K562 (cell line): Measurements from ENCODE around the gene SRGAP2C. TPM values are rescaled to one million over a fixed set of nuclear protein-coding genes. Genes with fewer than 3 reads are reported as not detected.
"Not testable (repeated sequence)": the region's sequence is repeated elsewhere in the genome, so short reads cannot be mapped to it uniquely, and the experiment has no call there.

Experiments used
- ATAC-seq: fragments of 200-7000 bp; cut with Tn5 transposase; 3 replicates; pipeline ENCODE4 v1.9.1; 2020; ENCODE audit warnings: moderate library complexity
- Bru-seq: library from RNA; stranded (reverse); fragments of 400-500 nt; gene quantifications from one replicate; lab custom pipeline; 2021; lab: Mats Ljungman, UMichigan
- BruChase-seq, 2 experiments: library from RNA; stranded (reverse); fragments of 400-500 nt; gene quantifications; one replicate each; lab custom pipeline; 2021; lab: Mats Ljungman, UMichigan
- BruUV-seq: library from RNA; stranded (reverse); fragments of 400-500 nt; replicated peaks from 2 replicates; lab custom pipeline; 2021; lab: Mats Ljungman, UMichigan
- CTCF ChIA-PET: fragments of 300-600 bp; formaldehyde crosslinking; extraction: SDS; loops from one replicate; lab custom pipeline; 2021; ENCODE audit warnings: low intra/inter-chr PET ratio; lab: Yijun Ruan, JAX
- POLR2A ChIA-PET: fragments of 300-600, 350-650 bp; sonication (Branson Sonifier 250); formaldehyde crosslinking; extraction: SDS; loops from one replicate; lab custom pipeline; 2021; ENCODE audit warnings: antibody characterized with exemption, inconsistent platforms; lab: Yijun Ruan, JAX
- DNase-seq, 4 experiments: peaks; one replicate each; pipeline versions ENCODE4 v3.0.0 to v3.0.0-alpha.2; 2011 to 2018; ENCODE audit warnings: low spot score in 3 of 4, mixed read lengths in 3 of 4; ENCODE audit errors: extremely low read depth in 1 of 4
- FAIRE-seq: peaks from 2 replicates; lab custom pipeline; 2011; peaks lifted over from hg19 to GRCh38; lab: Jason Lieb, UNC
- H2AFZ ChIP-seq: 2 replicates; pipeline ENCODE4 v1.6.0; 2011; ENCODE audit warnings: low read depth, low read length, control low read depth, inconsistent platforms
- H3K27ac ChIP-seq: fragments of 200-600 bp; 3 replicates; pipeline ENCODE4 v1.8.0; 2011; ENCODE audit warnings: low read depth, mild to moderate bottlenecking, control low read depth, inconsistent platforms, low read length, moderate library complexity, mixed read lengths; ENCODE audit errors: extremely low read depth
- H3K27me3 ChIP-seq, 2 experiments: fragments of 300-600 bp in 1 of 2; 2 replicates in 1 of 2; 3 replicates in 1 of 2; pipeline versions ENCODE4 v1.6.0 to v1.8.0; 2011; ENCODE audit warnings: inconsistent platforms in 2 of 2, low read length in 2 of 2, mild to moderate bottlenecking in 1 of 2, mixed read lengths in 1 of 2, moderate library complexity in 1 of 2; ENCODE audit not compliant: control insufficient read depth in 2 of 2, insufficient read depth in 2 of 2
- H3K36me3 ChIP-seq: fragments of 300-600 bp; 3 replicates; pipeline ENCODE4 v1.8.0; 2011; ENCODE audit warnings: mild to moderate bottlenecking, low read length, inconsistent platforms; ENCODE audit not compliant: control insufficient read depth, insufficient read depth
- H3K4me1 ChIP-seq, 2 experiments: fragments of 200-600 bp in 1 of 2; replicated peaks in 1 of 2; 2 replicates in 1 of 2; 3 replicates in 1 of 2; pipeline versions ENCODE4 v1.5.1 to v1.8.0; 2011; ENCODE audit warnings: inconsistent platforms in 2 of 2, low read length in 2 of 2, mild to moderate bottlenecking in 1 of 2, mixed read lengths in 1 of 2, moderate library complexity in 1 of 2; ENCODE audit not compliant: control insufficient read depth in 2 of 2, insufficient read depth in 2 of 2
- H3K4me2 ChIP-seq: 2 replicates; pipeline ENCODE4 v1.6.1; 2011; ENCODE audit warnings: low read length, control low read depth, inconsistent platforms, mixed read lengths; ENCODE audit not compliant: insufficient read depth
- H3K4me3 ChIP-seq: fragments of 200-600 bp; sonication (generic), shearing (Covaris generic); 2 replicates; pipeline ENCODE4 v1.5.1; 2016; ENCODE audit warnings: control low read depth, inconsistent platforms
- H3K79me2 ChIP-seq: fragments of 200-600 bp; 3 replicates; pipeline ENCODE4 v1.8.0; 2011; ENCODE audit warnings: low read length, inconsistent platforms; ENCODE audit not compliant: control insufficient read depth, insufficient read depth
- H3K9ac ChIP-seq, 2 experiments: 2 replicates each; pipeline versions ENCODE4 v1.6.0 to v1.6.1; 2011; ENCODE audit warnings: low read depth in 2 of 2, low read length in 2 of 2, control low read depth in 1 of 2, inconsistent platforms in 1 of 2, mild to moderate bottlenecking in 1 of 2, mixed read lengths in 1 of 2; ENCODE audit not compliant: insufficient read depth in 1 of 2
- H3K9me1 ChIP-seq: one replicate; pipeline ENCODE4 v1.6.0; 2011; ENCODE audit warnings: inconsistent platforms, mild to moderate bottlenecking, low read length, moderate library complexity; ENCODE audit not compliant: control insufficient read depth, insufficient read depth
- H3K9me3 ChIP-seq: replicated peaks from 2 replicates; pipeline ENCODE4 v1.5.1; 2011; ENCODE audit warnings: low read depth, low read length, inconsistent platforms; ENCODE audit not compliant: control insufficient read depth, insufficient read depth
- H4K20me1 ChIP-seq: replicated peaks from 2 replicates; pipeline ENCODE4 v1.6.1; 2011; ENCODE audit warnings: low read length, inconsistent platforms, mixed read lengths; ENCODE audit not compliant: control insufficient read depth, insufficient read depth
- CC2D1A ChIP-seq: fragments of 450-650 bp; IDR thresholded peaks from 2 replicates; pipeline ENCODE4 v1.6.1; 2017; ENCODE audit warnings: mild to moderate bottlenecking
- ESRRA ChIP-seq: fragments of 450-650 bp; IDR thresholded peaks from 2 replicates; pipeline ENCODE4 v1.6.1; 2014; ENCODE audit warnings: low read depth, mild to moderate bottlenecking, moderate library complexity, borderline replicate concordance
- FOS ChIP-seq: IDR thresholded peaks from 3 replicates; pipeline ENCODE4 v1.6.1; 2011; ENCODE audit not compliant: insufficient read length; ENCODE audit errors: extremely low read depth
- MBD2 ChIP-seq: sonication (generic); IDR thresholded peaks from 2 replicates; pipeline ENCODE4 v1.6.1; 2016; ENCODE audit warnings: low read depth, borderline replicate concordance
- MYBL2 ChIP-seq, 2 experiments: fragments of 450-650 bp in 1 of 2; sonication (generic) in 1 of 2; formaldehyde crosslinking in 1 of 2; IDR thresholded peaks; 2 replicates each; pipeline versions ENCODE4 v1.6.1 to v1.8.1; 2017 to 2022; ENCODE audit warnings: borderline replicate concordance in 1 of 2, inconsistent platforms in 1 of 2, low read depth in 1 of 2, mild to moderate bottlenecking in 1 of 2, missing genetic modification reagents in 1 of 2, moderate library complexity in 1 of 2
- POLR2A ChIP-seq: fragments of 450-650 bp; conservative IDR thresholded peaks from 2 replicates; pipeline ENCODE4 v1.6.1; 2016
- SP1 ChIP-seq: sonication (generic); formaldehyde crosslinking; IDR thresholded peaks from 2 replicates; pipeline ENCODE4 v1.8.1; 2022; ENCODE audit warnings: mild to moderate bottlenecking, missing genetic modification reagents
- WGBS: fragments of 100-300 bp; shearing (Covaris generic); methylation state at CpG from one replicate; pipeline ENCODE4 v1.1.6; 2016; ENCODE audit warnings: low coverage, mixed read lengths; ENCODE audit not compliant: insufficient coverage; ENCODE audit errors: missing lambda C conversion rate; 5-methylcytosine and 5-hydroxymethylcytosine counted together
- in situ Hi-C: fragments of 300-500 bp; cut with MboI; formaldehyde crosslinking; loops from 4 replicates; pipeline ENCODE4 v1.15.0; 2018; ENCODE audit warnings: inconsistent platforms, mixed read lengths
- intact Hi-C: fragments of 100-400 bp; cut with micrococcal nuclease; formaldehyde crosslinking; loops from 2 replicates; pipeline ENCODE4 v1.14.2; 2022
- long read RNA-seq, 3 experiments: library from polyadenylated mRNA in 2 of 3; library from RNA in 1 of 3; unstranded in 2 of 3; stranded (forward) in 1 of 3; transcript quantifications; one replicate each; pipeline ENCODE4 v2.0.0, GENCODE V29; 2019 to 2022
- polyA minus RNA-seq, 3 experiments: library from RNA; depleted of rRNA, polyadenylated mRNA; stranded (reverse); fragments of >200 nt; gene quantifications; 2 replicates each; pipeline ENCODE4 v1.2.3, GENCODE V29; 2011
- polyA plus RNA-seq, 8 experiments: library from polyadenylated mRNA; depleted of rRNA in 4 of 8; stranded (reverse) in 5 of 8; unstranded in 3 of 8; fragments of >200 nt; fragmentation: Nextera tagmentation in 2 of 8; fragmentation: Illumina TruSeq in 1 of 8; extraction: Ambion mirVana in 2 of 8; extraction: Trizol in 1 of 8; gene quantifications; 2 replicates each; pipeline versions ENCODE4 v1.2.1 to v1.2.3, GENCODE V29; 2011 to 2014; ENCODE audit warnings: inconsistent platforms in 1 of 8, missing spikeins in 1 of 8
- total RNA-seq, 7 experiments: library from RNA; depleted of rRNA in 6 of 7; stranded (reverse); fragments of >200 nt in 6 of 7; fragmentation: Illumina TruSeq in 2 of 7; extraction: Trizol in 2 of 7; gene quantifications; 2 replicates each; pipeline versions ENCODE4 v1.2.1 to v1.2.3, GENCODE V29; 2011 to 2021; ENCODE audit warnings: low replicate concordance in 1 of 7
- TF ChIP-seq, protein P1 (sequence below), 2 experiments: IDR thresholded peaks in 1 of 2; conservative IDR thresholded peaks in 1 of 2; 2 replicates each; pipeline ENCODE4 v1.6.1; 2016; ENCODE audit warnings: low read depth in 2 of 2, mild to moderate bottlenecking in 1 of 2, missing compliant biosample characterization in 1 of 2, missing genetic modification characterization in 1 of 2, moderate library complexity in 1 of 2
- TF ChIP-seq, protein P2 (sequence below): fragments of 450-650 bp; IDR thresholded peaks from 2 replicates; pipeline ENCODE4 v1.6.1; 2016

The SRGAP2C gene
- 11.1 and 23.4 TPM in 2 replicates for total RNA-seq (2011; cell fraction: chromatin; rRNA removed; ENCODE audit: low replicate concordance)
- total RNA-seq (2011; cell fraction: nucleolus; rRNA removed) = 9.5 and 11.6 TPM in 2 replicates
- 17.5 and 23.4 TPM in 2 replicates for total RNA-seq (2011; cell fraction: nucleoplasm; rRNA removed)
- total RNA-seq (2014; rRNA removed) (7.7 and 12.3 TPM in 2 replicates), total RNA-seq (2014; rRNA removed; fragmentation: Illumina TruSeq; extraction: Trizol) (10.1 and 11.6 TPM in 2 replicates), total RNA-seq (2015; rRNA removed; fragmentation: Illumina TruSeq; extraction: Trizol) (7.9 and 8.7 TPM in 2 replicates), total RNA-seq (2021) (21.1 and 21.9 TPM in 2 replicates), polyA plus RNA-seq (2011; rRNA removed) (8.8 and 9.3 TPM in 2 replicates), polyA plus RNA-seq (2014; fragmentation: Illumina TruSeq; extraction: Trizol) (6.4 and 7.4 TPM in 2 replicates), polyA plus RNA-seq (2014; fragmentation: Nextera tagmentation; extraction: Ambion mirVana) (1 to 10 TPM; 5.1 to 6.6 TPM), polyA plus RNA-seq (2014; rRNA removed) (5.0 and 5.9 TPM in 2 replicates), polyA minus RNA-seq (2011; rRNA and poly(A)+ RNA removed) (22.8 and 24.9 TPM in 2 replicates), Bru-seq, nascent RNA (percentile 72 among the genes with signal in this experiment), BruChase-seq, experiment 1, labeled RNA remaining after a 2-hour chase (percentile 69 among the genes with signal in this experiment), BruChase-seq, experiment 2, labeled RNA remaining after a 6-hour chase (percentile 67 among the genes with signal in this experiment)
- polyA plus RNA-seq (2011; cell fraction: cytosol; rRNA removed) = 3.9 and 6.6 TPM in 2 replicates
- 7.4 and 7.6 TPM in 2 replicates for polyA plus RNA-seq (2011; cell fraction: nucleus; rRNA removed)
- polyA plus RNA-seq (2012) = 5.0 and 7.5 TPM in 2 replicates
- 12.6 and 16.4 TPM in 2 replicates for polyA minus RNA-seq (2011; cell fraction: cytosol; rRNA and poly(A)+ RNA removed)
- 11.8 and 12.4 TPM in 2 replicates for polyA minus RNA-seq (2011; cell fraction: nucleus; rRNA and poly(A)+ RNA removed)
- long read RNA-seq, experiment 1, full-length matches to known transcripts = 21 of 56 reads
- long read RNA-seq, experiment 1, partial matches to known transcripts = 8 of 56 reads
- long read RNA-seq, experiment 1, other reads (novel, unspliced or antisense) = 27 of 56 reads
- long read RNA-seq, experiment 2, partial matches to known transcripts = 0 of 4 reads
- long read RNA-seq, experiment 2, other reads (novel, unspliced or antisense) = 4 of 4 reads
- long read RNA-seq, experiment 3, full-length matches to known transcripts = 1 of 5 reads
- long read RNA-seq, experiment 3, partial matches to known transcripts = 1 of 5 reads
- long read RNA-seq, experiment 3, other reads (novel, unspliced or antisense) = 3 of 5 reads

GRCh38 chr1:121184290-121185127 lies at the start of gene SRGAP2C, which contains the start of gene FAM72B:
SRGAP2C (plus strand) TSS chr1:121184975; CDS start chr1:121187447, 2,472 bp downstream.
FAM72B (minus strand) TSS chr1:121184340; CDS start chr1:121183489, 851 bp downstream.
- intact Hi-C loops; H3K4me1 ChIP-seq; H3K9me1 ChIP-seq; H3K36me3 ChIP-seq; H3K79me2 ChIP-seq; H3K9me3 ChIP-seq; BruUV-seq; CTCF ChIA-PET; H3K27me3 ChIP-seq; in situ Hi-C loops; POLR2A ChIA-PET; H4K20me1 ChIP-seq; TF ChIP-seq MYBL2 (CRISPR knock-in tag; IDR thresholded peaks at IDR 0.05; ENCODE audit: borderline replicate concordance): not testable (repeated sequence)
- FAIRE-seq = peak; percentile 54
- WGBS = under 1% methylated on average over 35 of the region's 54 CpGs
- H3K4me2 ChIP-seq = peak within 1 kb of the TSS; percentile 55; the same call in 1 of the 2 replicates
- H3K27ac ChIP-seq = peak within 1 kb of the TSS; percentile 67
- DNase-seq = peak in 3 of 4 experiments; percentile 60 to 99 (median 92)
- peak within 1 kb of the TSS; percentile 62 to 71 for H3K9ac ChIP-seq
- ATAC-seq = peak; percentile 88
- H3K4me3 ChIP-seq = peak within 1 kb of the TSS; percentile 55
- peak within 1 kb of the TSS; percentile 62; the same call in 1 of the 2 replicates for H2AFZ ChIP-seq
- TF ChIP-seq, protein P1, sequence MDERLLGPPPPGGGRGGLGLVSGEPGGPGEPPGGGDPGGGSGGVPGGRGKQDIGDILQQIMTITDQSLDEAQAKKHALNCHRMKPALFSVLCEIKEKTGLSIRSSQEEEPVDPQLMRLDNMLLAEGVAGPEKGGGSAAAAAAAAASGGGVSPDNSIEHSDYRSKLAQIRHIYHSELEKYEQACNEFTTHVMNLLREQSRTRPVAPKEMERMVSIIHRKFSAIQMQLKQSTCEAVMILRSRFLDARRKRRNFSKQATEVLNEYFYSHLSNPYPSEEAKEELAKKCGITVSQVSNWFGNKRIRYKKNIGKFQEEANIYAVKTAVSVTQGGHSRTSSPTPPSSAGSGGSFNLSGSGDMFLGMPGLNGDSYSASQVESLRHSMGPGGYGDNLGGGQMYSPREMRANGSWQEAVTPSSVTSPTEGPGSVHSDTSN (CRISPR knock-in tag; IDR thresholded peaks at IDR 0.05; ENCODE audit: low read depth) = peak; percentile 64; the same call in 1 of the 2 replicates
- TF ChIP-seq, protein P1 (tag; conservative IDR thresholded peaks at IDR 0.05; ENCODE audit: low read depth) = peak; percentile 96
- TF ChIP-seq MBD2 = peak; percentile 69; the same call in 1 of the 2 replicates
- TF ChIP-seq FOS = peak; percentile 65
- peak; percentile 81 for TF ChIP-seq CC2D1A
- TF ChIP-seq, protein P2, sequence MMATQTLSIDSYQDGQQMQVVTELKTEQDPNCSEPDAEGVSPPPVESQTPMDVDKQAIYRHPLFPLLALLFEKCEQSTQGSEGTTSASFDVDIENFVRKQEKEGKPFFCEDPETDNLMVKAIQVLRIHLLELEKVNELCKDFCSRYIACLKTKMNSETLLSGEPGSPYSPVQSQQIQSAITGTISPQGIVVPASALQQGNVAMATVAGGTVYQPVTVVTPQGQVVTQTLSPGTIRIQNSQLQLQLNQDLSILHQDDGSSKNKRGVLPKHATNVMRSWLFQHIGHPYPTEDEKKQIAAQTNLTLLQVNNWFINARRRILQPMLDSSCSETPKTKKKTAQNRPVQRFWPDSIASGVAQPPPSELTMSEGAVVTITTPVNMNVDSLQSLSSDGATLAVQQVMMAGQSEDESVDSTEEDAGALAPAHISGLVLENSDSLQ = peak; percentile 99
- TF ChIP-seq ESRRA = 0 out of 2 replicates have a peak, but pooled peaks have one; percentile 21
- peak; percentile 56; the same call in 1 of the 2 replicates for TF ChIP-seq SP1 (CRISPR knock-in tag)
- TF ChIP-seq MYBL2 (IDR thresholded peaks at IDR 0.05; ENCODE audit: low read depth) = peak; percentile 73; the same call in 1 of the 2 replicates
- peak; percentile 78 for TF ChIP-seq POLR2A
